Measurements from ENCODE around the gene TTC17. TPM values are rescaled to one million over a fixed set of nuclear protein-coding genes. Genes with fewer than 3 reads are reported as not detected.

TTC17 gene
- total and polyA plus RNA-seq, 2 of the 4 experiments (the other 2 are of a cell fraction) = 56.3 to 61.3 TPM

- TF ChIP-seq USF2 (IDR thresholded peaks at IDR 0.05; ENCODE audit: low read depth, low read length) = no peak
- TF ChIP-seq MXI1 (IDR thresholded peaks at IDR 0.05; ENCODE audit: borderline replicate concordance, low read depth, low read length) = no peak
Measured at GRCh38 chr11:43376594-43376993, 17.9 kb downstream of the TTC17 start (continued).

- no peak overlapping the region for H3K4me3 ChIP-seq (ENCODE audit: insufficient read depth, low read depth, low read length)
- CTCF ChIA-PET = no interaction called here
- H2AFZ ChIP-seq (replicated peaks; ENCODE audit: low read length, poor library complexity) = no peak overlapping the region
- intact Hi-C loops (cut with micrococcal nuclease) = no loop called here
- TF ChIP-seq ELK1 (IDR thresholded peaks at IDR 0.05; ENCODE audit: borderline replicate concordance, low read depth, low read length) = no peak
- no peak for TF ChIP-seq USF2 (IDR thresholded peaks at IDR 0.05; ENCODE audit: low read depth, low read length)
- TF ChIP-seq FOS (IDR thresholded peaks at IDR 0.05; ENCODE audit: low read depth, low read length) = no peak
- no peak for TF ChIP-seq MAFK (IDR thresholded peaks at IDR 0.05; ENCODE audit: low read depth, low read length)
- no peak for TF ChIP-seq MAZ (IDR thresholded peaks at IDR 0.05; ENCODE audit: borderline replicate concordance, low read depth, low read length)
- TF ChIP-seq NFE2L2 (IDR thresholded peaks at IDR 0.05; ENCODE audit: low read depth, low read length) = no peak
- no peak for TF ChIP-seq RAD21 (IDR thresholded peaks at IDR 0.05; ENCODE audit: low read length)
- TF ChIP-seq CEBPB (IDR thresholded peaks at IDR 0.05; ENCODE audit: low read depth, low read length) = no peak
- no peak for TF ChIP-seq MXI1 (IDR thresholded peaks at IDR 0.05; ENCODE audit: borderline replicate concordance, low read depth, low read length)
- POLR2A ChIA-PET (ENCODE audit: unreplicated experiment) = no interaction called here
- no peak overlapping the region for H2BK120ac ChIP-seq (ENCODE audit: low read depth, low read length)
- in situ Hi-C loops (cut with MboI; ENCODE audit: low sequenced_read_pairs) = no loop called here
- H3K56ac ChIP-seq (ENCODE audit: extremely low read depth, insufficient read depth, low read length) = no peak overlapping the region
- no peak overlapping the region for H4K8ac ChIP-seq (ENCODE audit: low read depth in 2 of 2, low read length in 2 of 2)
- no peak overlapping the region for H2BK15ac ChIP-seq (ENCODE audit: low read depth, low read length)
- no peak overlapping the region for H3K14ac ChIP-seq (replicated peaks; ENCODE audit: low read depth, low read length)
- no peak overlapping the region for H2BK20ac ChIP-seq (ENCODE audit: low read depth, low read length)
- no peak overlapping the region for H4K5ac ChIP-seq (ENCODE audit: low read depth, low read length)
- peaks cover 10% of the 10 kb centered on the region for H3K36me3 ChIP-seq (ENCODE audit: control insufficient read depth, insufficient read depth, low read length)
- no peak overlapping the region for H2AK5ac ChIP-seq (ENCODE audit: low read depth, low read length)
- peaks cover 22 to 34% of the 10 kb centered on the region in 2 experiments for H3K79me1 ChIP-seq (ENCODE audit: low read depth in 1 of 2, low read length in 2 of 2)
- no peaks in the 10 kb centered on the region for H3K27me3 ChIP-seq (ENCODE audit: control insufficient read depth, insufficient read depth, low read length)
- H3K9me1 ChIP-seq (ENCODE audit: insufficient read depth, low read length) = no peaks in the 10 kb centered on the region
- no peak overlapping the region for H3K4ac ChIP-seq (ENCODE audit: low read depth, low read length)
- dilution Hi-C loops (cut with HindIII; ENCODE audit: low sequenced_read_pairs, unreplicated experiment) = no loop called here
- no peaks in the 10 kb centered on the region for H3K4me1 ChIP-seq (ENCODE audit: control insufficient read depth, insufficient read depth, low read length)
- no peak overlapping the region for H4K91ac ChIP-seq (ENCODE audit: insufficient read depth, low read depth, low read length)
- H3K4me2 ChIP-seq (ENCODE audit: low read depth, low read length) = no peak overlapping the region
- H3K18ac ChIP-seq (ENCODE audit: low read depth, low read length) = no peak overlapping the region
- no peak overlapping the region for H3K9ac ChIP-seq (ENCODE audit: low read depth, low read length)
- no peak overlapping the region for H3K27ac ChIP-seq (ENCODE audit: insufficient read depth, low read length)
- H2AK9ac ChIP-seq (replicated peaks; ENCODE audit: low read depth, low read length, poor library complexity) = no peak overlapping the region
- H4K20me1 ChIP-seq (ENCODE audit: insufficient read depth, low read length) = peaks cover 4% of the 10 kb centered on the region; the same call in 1 of the 2 replicates
- no peak for DNase-seq
- no TSS peak for BruUV-seq (replicated peaks)
- no peak overlapping the region for H3K23ac ChIP-seq (ENCODE audit: low read depth, low read length)
- no peak for ATAC-seq (ENCODE audit: low read depth)
- H2BK5ac ChIP-seq (ENCODE audit: low read depth, low read length, poor library complexity, severe bottlenecking) = no peak overlapping the region
- H3K9me3 ChIP-seq (ENCODE audit: control insufficient read depth, insufficient read depth, low read length) = no peaks in the 10 kb centered on the region
Measured at GRCh38 chr11:43377389-43377788, 18.7 kb downstream of the TTC17 start.
